Activated CD8-positive, alpha-beta memory T cell treated with anti-CD3 and anti-CD28 coated beads, Interleukin-2, amount 10 ng/mL, durations not matched to agents 7 days and 5 days (primary cell): ENCODE results near the gene FAM72B. TPM values are rescaled to one million over a fixed set of nuclear protein-coding genes. Genes with fewer than 3 reads are reported as not detected.
"Not testable (repeated sequence)": the region's sequence is repeated elsewhere in the genome, so short reads cannot be mapped to it uniquely, and the experiment has no call there.

ENCODE experiments used
- ATAC-seq: fragments of 150-1000 bp; cut with Tn5 transposase; one replicate; pipeline ENCODE4 v1.10.0; 2021; ENCODE audit warnings: moderate library complexity
- CTCF ChIA-PET: fragments of 350-600 bp; sonication (Branson Sonifier 250); formaldehyde crosslinking; loops from one replicate; lab custom pipeline; 2021; ENCODE audit warnings: antibody characterized with exemption; lab: Charles Lee
- DNase-seq: peaks from one replicate; pipeline ENCODE4 v3.0.0-alpha.2; 2020
- H3K27ac Mint-ChIP-seq: one replicate; pipeline ENCODE4 v1.8.0; 2021; ENCODE audit warnings: mild to moderate bottlenecking, mixed read lengths
- H3K27me3 Mint-ChIP-seq: one replicate; pipeline ENCODE4 v1.8.0; 2021; ENCODE audit warnings: mixed read lengths
- H3K36me3 Mint-ChIP-seq: one replicate; pipeline ENCODE4 v1.8.0; 2021; ENCODE audit warnings: mild to moderate bottlenecking, mixed read lengths
- H3K4me1 Mint-ChIP-seq: one replicate; pipeline ENCODE4 v1.8.0; 2021; ENCODE audit warnings: mixed read lengths
- H3K4me3 Mint-ChIP-seq: one replicate; pipeline ENCODE4 v1.8.0; 2021; ENCODE audit warnings: mild to moderate bottlenecking, moderate library complexity, mixed read lengths
- H3K9me3 Mint-ChIP-seq: one replicate; pipeline ENCODE4 v1.8.0; 2022; ENCODE audit warnings: low read depth, mixed read lengths
- total RNA-seq, 2 experiments: library from RNA; stranded (reverse); gene quantifications; one replicate each; pipeline ENCODE4 v1.2.3, GENCODE V29; 2021

Gene FAM72B
- total RNA-seq, 2 experiments from 2014 or later = 34.9 to 41.1 TPM

DNA sequence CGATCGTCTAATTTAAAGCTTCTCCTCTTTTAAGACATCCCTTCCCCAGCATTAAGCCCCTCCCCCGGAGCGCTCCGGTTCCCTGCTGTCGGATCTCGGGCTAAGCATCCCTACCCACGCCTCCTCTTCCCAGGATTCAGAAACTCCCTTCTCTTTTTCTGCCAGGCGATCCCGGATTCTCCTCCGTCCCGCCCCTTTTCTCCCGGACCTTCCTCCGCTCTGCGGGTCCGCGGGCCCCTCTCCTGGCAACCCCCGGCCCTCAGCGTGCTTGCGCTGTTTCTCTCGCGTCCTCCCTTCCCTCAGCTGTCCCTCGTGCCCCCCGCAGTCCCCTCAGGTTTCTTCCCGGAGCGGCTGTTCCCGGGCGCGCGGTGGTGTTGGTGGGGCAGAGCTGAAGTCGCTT lies 273 bp downstream of the FAM72B start:
- ATAC-seq, H3K4me1 Mint-ChIP-seq, H3K9me3 Mint-ChIP-seq, DNase-seq, H3K36me3 Mint-ChIP-seq, H3K27ac Mint-ChIP-seq, H3K27me3 Mint-ChIP-seq, CTCF ChIA-PET: not testable (repeated sequence)
- peak overlapping the region; percentile 85 for H3K4me3 Mint-ChIP-seq

DNA sequence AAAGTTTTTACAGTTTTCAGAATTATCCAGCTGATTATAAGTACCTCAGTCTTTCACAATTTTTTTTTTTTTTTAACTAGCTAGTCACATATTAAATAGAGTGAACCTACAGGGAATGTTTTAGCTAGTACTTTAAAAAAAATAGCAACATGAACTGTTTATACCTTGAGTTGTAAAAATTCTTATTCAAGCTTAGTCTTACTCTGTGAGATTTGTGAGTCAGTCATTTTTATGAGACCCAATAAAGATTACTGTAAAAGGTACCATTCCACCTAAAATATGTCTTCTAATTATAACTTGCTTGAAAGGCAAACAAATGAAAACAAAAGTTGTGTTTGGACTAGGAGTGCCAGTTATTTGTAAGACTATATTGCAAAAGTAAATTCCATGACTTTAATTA lies 5.9 kb downstream of the FAM72B start:
- H3K4me3 Mint-ChIP-seq, H3K4me1 Mint-ChIP-seq, H3K9me3 Mint-ChIP-seq, H3K36me3 Mint-ChIP-seq, H3K27me3 Mint-ChIP-seq, CTCF ChIA-PET, ATAC-seq, H3K27ac Mint-ChIP-seq, DNase-seq: not testable (repeated sequence)

DNA sequence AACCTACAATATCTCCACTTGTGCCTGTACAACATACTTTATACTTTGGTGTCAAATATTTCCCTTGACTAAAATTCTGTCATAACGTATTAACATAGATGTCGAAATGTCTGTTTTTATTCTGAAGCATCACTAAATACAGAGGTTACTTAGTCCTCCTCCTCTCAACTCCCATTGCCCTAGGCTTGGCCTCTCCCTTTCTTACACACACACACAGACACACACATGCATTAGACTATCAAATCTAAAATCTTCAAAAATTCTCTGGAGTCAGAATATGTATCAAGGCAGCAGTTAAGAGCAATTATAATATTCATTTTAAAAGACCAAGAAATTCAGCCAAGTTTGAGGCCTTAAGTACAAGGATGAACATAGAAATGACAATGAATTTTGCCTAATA lies 7.5 kb downstream of the FAM72B start:
- ATAC-seq, H3K9me3 Mint-ChIP-seq, DNase-seq, H3K27ac Mint-ChIP-seq, H3K36me3 Mint-ChIP-seq, H3K4me1 Mint-ChIP-seq, CTCF ChIA-PET, H3K27me3 Mint-ChIP-seq, H3K4me3 Mint-ChIP-seq: not testable (repeated sequence)

DNA sequence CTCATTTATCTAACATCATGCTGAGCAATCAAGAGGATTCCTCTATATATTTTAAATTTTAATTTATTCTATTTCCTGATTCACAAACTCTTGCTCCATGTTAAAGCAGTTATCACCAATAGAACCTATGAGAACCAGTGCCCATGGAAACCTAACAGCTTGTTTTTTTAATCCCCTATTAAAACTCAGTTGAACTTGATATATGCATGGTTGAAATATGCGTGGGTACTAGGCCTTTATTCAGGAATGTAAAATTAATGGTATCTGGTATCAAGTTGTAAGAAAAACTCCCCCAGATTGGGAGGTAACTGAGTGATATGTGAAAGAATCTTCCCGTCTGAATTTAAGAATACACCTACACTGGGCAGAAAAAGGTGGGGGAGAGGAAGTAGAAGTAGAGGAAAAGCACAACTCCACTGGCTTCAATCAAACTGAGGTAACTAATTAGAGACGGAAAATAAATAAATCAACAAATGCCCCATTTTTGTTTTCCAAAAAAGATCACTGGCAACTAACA lies 15.9 kb downstream of the FAM72B start:
- H3K9me3 Mint-ChIP-seq, H3K27me3 Mint-ChIP-seq, DNase-seq, H3K4me3 Mint-ChIP-seq, CTCF ChIA-PET, H3K4me1 Mint-ChIP-seq, H3K36me3 Mint-ChIP-seq, ATAC-seq, H3K27ac Mint-ChIP-seq: not testable (repeated sequence)

DNA sequence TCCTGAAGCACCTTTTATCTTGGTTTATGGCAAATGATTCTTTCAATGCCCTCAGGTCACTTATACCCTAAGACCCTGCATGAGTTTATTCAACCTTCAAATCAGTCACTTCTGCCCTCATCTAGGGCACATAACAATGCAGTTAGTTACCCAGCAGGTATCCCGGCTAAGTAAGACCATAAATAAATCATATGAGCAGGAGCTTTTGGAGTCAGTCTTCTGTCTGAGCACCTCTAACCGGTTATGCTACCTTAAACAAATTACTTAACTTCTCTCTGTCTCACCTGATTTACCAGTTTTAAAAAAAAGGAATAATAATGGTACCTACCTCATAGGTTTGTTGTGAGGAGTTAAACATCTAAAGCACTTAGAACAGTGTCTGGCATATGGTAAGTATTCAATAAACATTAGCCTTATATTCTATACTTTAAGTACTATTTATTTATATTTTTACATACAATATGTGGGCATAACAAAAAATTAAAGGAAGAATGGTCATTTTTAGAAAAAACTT lies 16.9 kb downstream of the FAM72B start:
- DNase-seq, H3K9me3 Mint-ChIP-seq, ATAC-seq, H3K36me3 Mint-ChIP-seq, H3K27ac Mint-ChIP-seq, H3K4me1 Mint-ChIP-seq, H3K27me3 Mint-ChIP-seq, H3K4me3 Mint-ChIP-seq, CTCF ChIA-PET: not testable (repeated sequence)

DNA sequence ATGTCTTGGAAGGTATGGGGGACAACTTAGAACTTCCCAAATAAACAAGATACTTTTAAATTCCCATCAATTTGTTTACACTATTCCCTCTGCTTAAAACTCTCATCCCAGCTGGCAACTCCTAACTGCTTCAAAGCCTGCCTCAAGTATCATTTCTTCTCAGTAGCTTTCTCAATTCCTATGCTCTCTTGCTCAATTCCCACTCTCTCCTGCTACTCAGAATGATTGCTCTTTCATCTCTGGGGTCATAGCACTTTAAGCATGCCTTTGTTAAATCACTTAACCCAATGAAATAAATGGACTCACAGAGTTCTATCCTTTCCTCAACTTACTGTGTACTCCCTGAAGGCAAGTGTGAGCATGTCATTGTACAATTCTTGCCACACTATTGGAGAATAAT lies 18.8 kb downstream of the FAM72B start:
- H3K27ac Mint-ChIP-seq, DNase-seq, H3K27me3 Mint-ChIP-seq, CTCF ChIA-PET, H3K9me3 Mint-ChIP-seq, ATAC-seq, H3K36me3 Mint-ChIP-seq, H3K4me1 Mint-ChIP-seq, H3K4me3 Mint-ChIP-seq: not testable (repeated sequence)

DNA sequence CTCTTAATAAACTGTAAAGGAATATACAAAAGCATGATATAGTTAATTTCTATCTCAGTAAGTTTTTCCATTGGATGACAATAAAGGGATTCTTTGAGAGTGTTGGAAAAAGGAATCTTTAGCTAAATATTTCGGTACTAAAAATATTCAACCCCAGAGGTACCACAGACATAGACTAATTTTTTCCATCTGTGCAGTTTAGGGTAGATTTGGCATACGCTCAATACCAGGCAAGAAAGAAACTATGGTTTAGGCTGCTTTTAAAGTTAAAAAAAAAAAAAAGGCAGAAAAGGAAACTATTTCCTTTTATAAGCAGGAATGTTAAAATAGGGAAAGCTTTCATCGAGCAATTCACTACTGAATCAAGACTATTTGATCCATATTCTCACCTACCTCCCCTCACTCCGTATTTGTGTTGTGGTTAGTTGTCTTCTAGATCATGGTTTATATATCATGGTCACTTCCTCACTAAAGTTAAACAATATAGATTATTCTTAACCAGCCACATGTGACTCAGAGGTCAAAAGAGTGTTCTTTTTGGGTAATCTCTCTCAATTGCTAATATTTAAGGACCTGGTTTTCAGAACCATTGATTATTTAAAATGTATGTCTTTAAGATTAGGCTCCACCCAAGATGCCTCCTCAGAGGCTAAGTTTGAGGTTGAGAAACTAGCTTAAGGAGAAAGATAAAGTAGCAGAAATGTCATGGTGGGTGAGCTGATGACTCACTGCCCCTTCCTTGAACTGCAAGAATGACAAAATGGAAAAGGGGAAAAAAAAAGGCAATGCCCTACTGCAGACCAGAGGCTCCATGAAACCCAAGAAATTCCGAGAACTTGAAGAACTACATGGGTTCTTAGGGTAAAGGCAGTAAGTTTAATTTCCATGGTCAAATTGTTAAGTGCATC lies 20.0 kb downstream of the FAM72B start:
- DNase-seq, H3K9me3 Mint-ChIP-seq, H3K4me3 Mint-ChIP-seq, CTCF ChIA-PET, H3K36me3 Mint-ChIP-seq, ATAC-seq, H3K27me3 Mint-ChIP-seq, H3K27ac Mint-ChIP-seq, H3K4me1 Mint-ChIP-seq: not testable (repeated sequence)

DNA sequence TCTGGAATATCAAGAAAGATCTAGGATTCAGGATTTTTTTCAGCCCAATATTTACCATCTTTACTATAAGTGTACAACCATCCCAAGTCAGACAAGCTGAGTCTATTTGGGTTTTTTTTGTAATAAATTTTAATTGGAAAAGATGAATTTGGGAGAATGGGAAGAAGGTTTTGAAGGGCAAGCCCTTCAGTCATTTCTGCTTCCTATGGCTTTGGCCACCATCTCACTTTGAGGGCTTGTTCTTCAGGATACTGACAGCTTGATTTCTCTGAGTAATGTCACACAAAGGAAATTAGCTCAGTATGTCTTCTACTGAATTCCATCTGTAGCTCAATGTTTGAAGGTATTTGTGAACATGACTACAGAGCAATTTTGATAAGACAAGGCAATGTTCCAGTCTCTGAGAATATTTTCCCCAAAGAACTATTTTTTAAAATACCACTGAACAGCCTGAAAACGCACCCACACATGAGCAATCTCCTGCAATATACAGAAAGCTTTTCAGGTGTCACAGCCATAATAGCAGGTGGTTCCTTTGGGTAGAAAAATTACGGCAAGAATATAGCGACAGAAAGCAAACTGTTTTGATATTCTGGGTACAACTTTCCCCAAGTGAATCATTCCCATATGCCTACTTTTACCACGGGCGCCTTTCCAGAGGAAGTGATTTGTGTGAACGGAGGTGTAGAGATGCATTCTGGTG lies 22.8 kb downstream of the FAM72B start:
- ATAC-seq, H3K4me1 Mint-ChIP-seq, DNase-seq, H3K36me3 Mint-ChIP-seq, H3K27me3 Mint-ChIP-seq, H3K27ac Mint-ChIP-seq, CTCF ChIA-PET, H3K9me3 Mint-ChIP-seq, H3K4me3 Mint-ChIP-seq: not testable (repeated sequence)

DNA sequence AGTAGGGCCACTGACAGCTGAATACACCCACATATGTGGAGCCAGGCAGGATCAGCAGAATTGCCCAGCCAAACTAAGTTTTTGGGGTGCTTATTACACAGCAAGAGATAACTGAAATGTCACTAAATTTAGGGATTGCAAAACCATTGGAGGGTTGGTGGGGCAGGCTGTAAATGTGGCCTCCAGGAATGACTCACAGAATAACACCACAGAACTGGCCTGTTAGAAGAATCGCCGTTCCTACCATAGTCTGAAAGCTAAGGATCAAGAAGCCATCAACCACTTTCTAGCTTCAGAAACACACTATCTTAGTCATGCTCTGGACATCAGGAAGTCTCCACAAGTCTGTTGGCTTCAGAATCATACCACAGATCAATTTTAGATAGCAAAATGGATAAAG lies 24.0 kb downstream of the FAM72B start:
- H3K4me1 Mint-ChIP-seq, H3K36me3 Mint-ChIP-seq, H3K27ac Mint-ChIP-seq, H3K27me3 Mint-ChIP-seq, H3K9me3 Mint-ChIP-seq, H3K4me3 Mint-ChIP-seq, ATAC-seq, DNase-seq, CTCF ChIA-PET: not testable (repeated sequence)

DNA sequence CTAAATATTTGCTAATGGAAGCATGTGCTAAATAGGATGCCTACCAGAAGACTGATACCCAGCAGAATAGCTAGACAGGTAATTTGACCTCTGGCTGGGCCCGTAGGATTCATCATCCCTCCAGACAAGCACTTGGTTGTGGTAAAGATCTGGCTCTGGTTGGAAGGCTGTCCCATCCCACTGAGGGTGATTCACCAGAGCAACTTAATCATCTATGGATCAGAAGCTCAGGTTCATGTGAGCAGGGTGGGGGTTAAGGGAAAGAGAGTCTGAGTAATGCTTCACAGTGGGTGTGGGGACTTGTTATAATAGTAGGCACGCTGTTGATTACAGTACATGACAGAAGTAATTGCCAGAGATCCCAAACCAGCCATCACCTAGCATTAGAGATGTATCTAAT lies 26.5 kb downstream of the FAM72B start:
- CTCF ChIA-PET, H3K27ac Mint-ChIP-seq, DNase-seq, H3K4me3 Mint-ChIP-seq, ATAC-seq, H3K36me3 Mint-ChIP-seq, H3K27me3 Mint-ChIP-seq, H3K9me3 Mint-ChIP-seq, H3K4me1 Mint-ChIP-seq: not testable (repeated sequence)

DNA sequence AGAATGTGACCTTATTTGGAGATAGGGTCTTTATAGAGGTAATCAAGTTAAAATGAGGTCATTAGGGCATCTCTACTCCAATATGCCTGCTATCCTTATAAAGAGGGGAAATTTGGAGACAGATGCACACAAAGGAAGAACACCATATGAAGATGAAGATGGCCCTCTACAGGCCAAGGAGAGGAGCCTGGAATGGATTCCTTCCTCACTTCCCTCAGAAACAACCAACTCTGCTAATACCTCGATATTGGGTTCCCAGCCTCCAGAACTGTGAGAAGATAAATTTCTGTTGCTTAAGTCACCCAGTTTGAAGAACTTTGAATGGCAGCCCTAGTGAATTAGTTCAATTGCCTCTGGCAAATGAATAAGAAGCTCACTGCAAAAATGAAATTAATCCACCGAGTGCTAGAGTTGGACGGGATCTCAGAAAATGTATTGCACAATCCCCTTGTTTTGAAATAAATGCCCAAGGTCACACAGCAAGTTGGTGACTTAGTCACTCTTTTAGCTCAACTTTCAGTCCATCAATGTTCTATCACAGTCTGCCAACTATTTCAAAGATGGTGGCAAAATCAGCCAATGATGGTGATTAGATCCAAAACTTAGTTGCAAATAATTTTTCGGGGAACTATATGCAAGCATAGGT lies 27.1 kb downstream of the FAM72B start:
- H3K27ac Mint-ChIP-seq, H3K36me3 Mint-ChIP-seq, H3K4me1 Mint-ChIP-seq, H3K4me3 Mint-ChIP-seq, DNase-seq, CTCF ChIA-PET, H3K27me3 Mint-ChIP-seq, ATAC-seq, H3K9me3 Mint-ChIP-seq: not testable (repeated sequence)

DNA sequence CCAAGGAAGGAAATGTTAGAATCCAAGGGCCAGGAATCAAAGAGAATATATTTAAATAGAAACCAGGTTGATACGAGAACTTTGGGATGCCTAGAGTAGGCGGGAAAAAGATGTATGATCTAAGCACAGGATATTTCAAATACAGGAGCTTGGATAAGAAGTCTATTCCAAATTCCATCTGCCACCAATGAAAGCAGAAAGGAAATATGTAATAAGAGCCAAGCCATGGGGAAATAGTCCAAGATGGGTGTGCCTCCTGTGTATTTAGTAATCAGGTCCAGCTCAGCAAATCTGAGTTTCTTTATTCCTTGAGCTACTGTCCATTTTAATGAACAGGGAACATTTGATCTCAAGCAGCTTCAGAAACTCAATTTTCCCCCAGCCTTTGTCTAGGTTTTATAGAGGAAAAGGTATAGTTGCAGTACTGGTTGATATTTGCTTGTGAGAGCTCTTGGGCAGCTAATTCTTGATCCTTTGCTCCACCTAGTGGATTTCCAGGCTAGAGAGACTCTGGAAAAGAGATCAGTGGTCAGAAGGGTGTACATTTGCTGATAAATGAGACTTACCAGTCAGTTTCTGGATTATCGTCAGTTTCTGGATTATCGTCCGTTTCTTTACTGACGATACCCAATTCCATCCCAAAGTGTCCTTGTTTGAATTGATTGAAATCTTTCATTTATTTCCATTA lies 28.3 kb downstream of the FAM72B start:
- CTCF ChIA-PET, ATAC-seq, H3K27me3 Mint-ChIP-seq, H3K36me3 Mint-ChIP-seq, H3K4me1 Mint-ChIP-seq, DNase-seq, H3K9me3 Mint-ChIP-seq, H3K27ac Mint-ChIP-seq, H3K4me3 Mint-ChIP-seq: not testable (repeated sequence)

DNA sequence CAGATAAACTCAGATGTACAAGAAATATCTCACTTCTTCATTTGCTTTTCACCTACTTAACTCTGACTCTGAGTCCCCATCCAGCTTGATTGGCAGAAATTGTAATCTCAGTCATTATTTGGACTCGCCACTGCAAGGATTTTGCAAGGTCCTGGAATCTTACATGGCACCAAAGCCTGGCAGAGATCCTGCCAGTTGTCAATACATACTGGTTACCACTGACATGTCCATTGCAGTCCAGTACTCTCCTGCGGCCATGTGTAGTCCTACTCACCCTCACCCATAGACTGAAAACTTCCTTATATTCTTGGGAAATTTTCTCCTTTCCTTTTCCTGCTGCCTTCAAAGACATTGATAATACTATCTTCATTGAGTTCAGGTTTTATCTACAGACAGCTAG lies 29.3 kb downstream of the FAM72B start:
- H3K4me1 Mint-ChIP-seq, CTCF ChIA-PET, DNase-seq, H3K36me3 Mint-ChIP-seq, H3K27ac Mint-ChIP-seq, H3K9me3 Mint-ChIP-seq, H3K27me3 Mint-ChIP-seq, H3K4me3 Mint-ChIP-seq, ATAC-seq: not testable (repeated sequence)
